Thyroid gland (tissue), 4 donors: Measurements from ENCODE around the gene MAP6.

Source experiments
- POLR2A ChIP-seq, 2 donors: fragments of 450-650 bp; IDR thresholded peaks; one replicate each; pipeline ENCODE4 v1.6.1; 2017; ENCODE audit warnings: antibody characterized with exemption in 2 of 2, mild to moderate bottlenecking in 2 of 2, moderate library complexity in 1 of 2
- TF ChIP-seq, protein P1 (sequence below), 6 experiments: fragments of 200-600 bp in 3 of 6; fragments of 450-650 bp in 3 of 6; sonication (generic) in 3 of 6; IDR thresholded peaks; one replicate each; pipeline ENCODE4 v1.5.1; 2016 to 2019; ENCODE audit warnings: antibody characterized with exemption in 6 of 6, mild to moderate bottlenecking in 2 of 6, inconsistent platforms in 1 of 6, moderate library complexity in 1 of 6

DNA sequence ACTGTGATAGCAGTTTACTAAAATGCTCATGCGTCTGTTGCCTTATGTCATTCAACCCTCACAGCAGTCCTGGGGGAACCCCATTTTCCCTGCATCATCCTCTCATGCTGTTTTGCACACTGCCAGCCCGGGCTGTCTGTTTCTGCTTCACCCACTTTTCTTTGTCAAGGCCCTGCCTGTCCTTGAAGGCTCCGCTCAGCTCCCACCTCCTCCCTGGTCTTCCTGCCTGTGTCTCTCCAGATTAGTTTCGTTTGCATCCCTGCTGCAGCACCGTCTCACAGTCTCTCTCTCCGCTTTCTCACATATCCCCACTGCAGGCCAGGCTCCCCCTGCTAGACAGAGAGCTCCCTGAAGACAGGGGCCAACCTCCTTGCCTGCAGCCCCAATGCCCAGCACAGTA, 76.9 kb downstream of the MAP6 start:
- TF ChIP-seq, protein P1, sequence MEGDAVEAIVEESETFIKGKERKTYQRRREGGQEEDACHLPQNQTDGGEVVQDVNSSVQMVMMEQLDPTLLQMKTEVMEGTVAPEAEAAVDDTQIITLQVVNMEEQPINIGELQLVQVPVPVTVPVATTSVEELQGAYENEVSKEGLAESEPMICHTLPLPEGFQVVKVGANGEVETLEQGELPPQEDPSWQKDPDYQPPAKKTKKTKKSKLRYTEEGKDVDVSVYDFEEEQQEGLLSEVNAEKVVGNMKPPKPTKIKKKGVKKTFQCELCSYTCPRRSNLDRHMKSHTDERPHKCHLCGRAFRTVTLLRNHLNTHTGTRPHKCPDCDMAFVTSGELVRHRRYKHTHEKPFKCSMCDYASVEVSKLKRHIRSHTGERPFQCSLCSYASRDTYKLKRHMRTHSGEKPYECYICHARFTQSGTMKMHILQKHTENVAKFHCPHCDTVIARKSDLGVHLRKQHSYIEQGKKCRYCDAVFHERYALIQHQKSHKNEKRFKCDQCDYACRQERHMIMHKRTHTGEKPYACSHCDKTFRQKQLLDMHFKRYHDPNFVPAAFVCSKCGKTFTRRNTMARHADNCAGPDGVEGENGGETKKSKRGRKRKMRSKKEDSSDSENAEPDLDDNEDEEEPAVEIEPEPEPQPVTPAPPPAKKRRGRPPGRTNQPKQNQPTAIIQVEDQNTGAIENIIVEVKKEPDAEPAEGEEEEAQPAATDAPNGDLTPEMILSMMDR (IDR thresholded peaks at IDR 0.05), result no peak
- no peak for TF ChIP-seq POLR2A (IDR thresholded peaks at IDR 0.05)
